CD14-positive monocyte (primary cell): ENCODE measurements around the gene BMERB1. TPM values are rescaled to one million over a fixed set of nuclear protein-coding genes. Genes with fewer than 3 reads are reported as not detected.
"Not testable (repeated sequence)": the region's sequence is repeated elsewhere in the genome, so short reads cannot be mapped to it uniquely, and the experiment has no call there.

Source experiments
- DNase-seq, 3 donors: peaks; one replicate each; pipeline ENCODE4 v3.0.0-alpha.2; 2011 to 2022
- H2AFZ ChIP-seq: 2 replicates; pipeline ENCODE4 v1.6.0; 2012; ENCODE audit warnings: mild to moderate bottlenecking, low read depth, low read length, inconsistent platforms; ENCODE audit not compliant: insufficient read depth, poor library complexity, severe bottlenecking
- H3K27ac ChIP-seq, 2 donors: 1 replicate in 1 of 2; 2 replicates in 1 of 2; pipeline ENCODE4 v1.5.1; 2012 to 2013; ENCODE audit warnings: low read length in 2 of 2, control low read depth in 1 of 2, inconsistent platforms in 1 of 2, low read depth in 1 of 2, mild to moderate bottlenecking in 1 of 2
- H3K27me3 ChIP-seq, 2 donors: one replicate each; pipeline versions ENCODE4 v1.6.0 to v1.6.1; 2011 to 2013; ENCODE audit warnings: low read length in 2 of 2; ENCODE audit not compliant: control insufficient read depth in 2 of 2, insufficient read depth in 2 of 2
- H3K36me3 ChIP-seq, 2 donors: replicated peaks in 1 of 2; 1 replicate in 1 of 2; 2 replicates in 1 of 2; pipeline versions ENCODE4 v1.5.1 to v1.6.1; 2012 to 2013; ENCODE audit warnings: low read length in 2 of 2, control low read depth in 1 of 2, inconsistent platforms in 1 of 2, mild to moderate bottlenecking in 1 of 2; ENCODE audit not compliant: insufficient read depth in 2 of 2, control insufficient read depth in 1 of 2
- H3K4me1 ChIP-seq, 2 donors: 1 replicate in 1 of 2; 2 replicates in 1 of 2; pipeline versions ENCODE4 v1.5.1 to v1.6.1; 2012 to 2013; ENCODE audit warnings: low read length in 2 of 2, control low read depth in 1 of 2, inconsistent platforms in 1 of 2, mild to moderate bottlenecking in 1 of 2, moderate library complexity in 1 of 2; ENCODE audit not compliant: insufficient read depth in 2 of 2, control insufficient read depth in 1 of 2
- H3K4me2 ChIP-seq: replicated peaks from 2 replicates; pipeline ENCODE3; 2012; ENCODE audit warnings: low read length, moderate library complexity, mild to moderate bottlenecking; ENCODE audit not compliant: poor library complexity, severe bottlenecking; ENCODE audit errors: extremely low read depth
- H3K4me3 ChIP-seq, 3 experiments: fragments of 200-600 bp in 1 of 3; sonication (generic) in 1 of 3; replicated peaks in 1 of 3; 1 replicate in 2 of 3; 2 replicates in 1 of 3; pipeline ENCODE4 v1.5.1; 2011 to 2013; ENCODE audit warnings: low read length in 3 of 3, mild to moderate bottlenecking in 3 of 3, control low read depth in 2 of 3, low read depth in 2 of 3, inconsistent platforms in 1 of 3, moderate library complexity in 1 of 3
- H3K79me2 ChIP-seq: 2 replicates; pipeline ENCODE4 v1.6.0; 2012; ENCODE audit warnings: mild to moderate bottlenecking, control low read depth, inconsistent platforms, low read length, moderate library complexity; ENCODE audit not compliant: insufficient read depth
- H3K9ac ChIP-seq: 2 replicates; pipeline ENCODE4 v1.6.0; 2017; ENCODE audit warnings: low read length, mild to moderate bottlenecking; ENCODE audit not compliant: insufficient read depth, poor library complexity, severe bottlenecking
- H3K9me3 ChIP-seq, 2 donors: replicated peaks in 1 of 2; 1 replicate in 1 of 2; 2 replicates in 1 of 2; pipeline versions ENCODE4 v1.5.1 to v1.6.1; 2012 to 2013; ENCODE audit warnings: low read length in 2 of 2, control low read depth in 1 of 2; ENCODE audit not compliant: control insufficient read depth in 1 of 2, insufficient read depth in 1 of 2
- H4K20me1 ChIP-seq: 2 replicates; pipeline ENCODE4 v1.6.0; 2012; ENCODE audit warnings: mild to moderate bottlenecking, low read length, control low read depth, moderate library complexity; ENCODE audit not compliant: insufficient read depth
- H3K27ac Mint-ChIP-seq, 7 donors: one replicate each; pipeline ENCODE4 v1.8.0; 2020; ENCODE audit warnings: mild to moderate bottlenecking in 7 of 7, mixed read lengths in 7 of 7, moderate library complexity in 6 of 7, inconsistent platforms in 2 of 7
- H3K27me3 Mint-ChIP-seq, 3 donors: one replicate each; pipeline ENCODE4 v1.8.0; 2021 to 2022; ENCODE audit warnings: low read depth in 3 of 3, mild to moderate bottlenecking in 3 of 3, mixed read lengths in 3 of 3, moderate library complexity in 3 of 3, inconsistent platforms in 1 of 3
- H3K36me3 Mint-ChIP-seq, 2 donors: one replicate each; pipeline ENCODE4 v1.8.0; 2020; ENCODE audit warnings: mixed read lengths in 2 of 2, inconsistent platforms in 1 of 2, mild to moderate bottlenecking in 1 of 2
- H3K4me1 Mint-ChIP-seq: one replicate; pipeline ENCODE4 v1.8.0; 2020; ENCODE audit warnings: mild to moderate bottlenecking, mixed read lengths
- H3K4me3 Mint-ChIP-seq, 2 donors: one replicate each; pipeline ENCODE4 v1.8.0; 2020; ENCODE audit warnings: mild to moderate bottlenecking in 2 of 2, mixed read lengths in 2 of 2, moderate library complexity in 1 of 2
- H3K9me3 Mint-ChIP-seq, 7 donors: one replicate each; pipeline ENCODE4 v1.8.0; 2020 to 2022; ENCODE audit warnings: mixed read lengths in 7 of 7, mild to moderate bottlenecking in 6 of 7, moderate library complexity in 6 of 7, inconsistent platforms in 2 of 7
- CTCF ChIP-seq: fragments of 200-600 bp; IDR thresholded peaks from one replicate; pipeline ENCODE4 v1.8.0; 2022; ENCODE audit warnings: antibody characterized with exemption, mild to moderate bottlenecking
- WGBS: methylation state at CpG from one replicate; pipeline ENCODE4 v1.1.5; 2013; ENCODE audit warnings: missing lambda C conversion rate; ENCODE audit not compliant: insufficient coverage; 5-methylcytosine and 5-hydroxymethylcytosine counted together
- intact Hi-C, 2 donors: fragments of 100-400 bp; cut with micrococcal nuclease; formaldehyde crosslinking; loops; one replicate each; pipeline versions ENCODE4 v1.15.0 to v1.15.1; 2023
- polyA plus RNA-seq, 3 donors: library from polyadenylated mRNA; depleted of rRNA in 1 of 3; unstranded in 2 of 3; stranded (reverse) in 1 of 3; fragments of 300-500 nt in 2 of 3; fragments of >200 nt in 1 of 3; fragmentation: Illumina TruSeq in 2 of 3; gene quantifications; 1 replicate in 2 of 3; 2 replicates in 1 of 3; pipeline ENCODE4 v1.2.3, GENCODE V29; 2012 to 2021

The BMERB1 gene
- polyA plus RNA-seq, 3 donors, result 0.11 to 0.28 (median 0.11) TPM

GRCh38 chr16:15440852-15441251, 6.5 kb downstream of the BMERB1 start:
- peaks cover 3 to 8% (median 7%) of the 10 kb centered on the region in 7 donors for H3K9me3 Mint-ChIP-seq
- no peak for DNase-seq
- Histone ChIP-seq H3K36me3 (no peaks in the 10 kb centered on the region), H4K20me1 (no peaks in the 10 kb centered on the region), H3K27me3 (peaks cover 10 to 14% of the 10 kb centered on the region in 2 donors), H3K79me2 (no peaks in the 10 kb centered on the region), H3K4me1 (no peaks in the 10 kb centered on the region), H2AFZ (no peak overlapping the region), H3K27ac (no peak overlapping the region), H3K9me3 (peaks cover 0 to 4% of the 10 kb centered on the region in 2 donors), H3K4me2 (no peak overlapping the region), H3K9ac (no peak overlapping the region), H3K4me3 (no peak overlapping the region)
- no peak overlapping the region for H3K4me3 Mint-ChIP-seq
- H3K27me3 Mint-ChIP-seq, result peaks cover 8 to 10% (median 10%) of the 10 kb centered on the region in 3 donors
- no peaks in the 10 kb centered on the region for H3K36me3 Mint-ChIP-seq
- intact Hi-C loops, result no loop called here
- TF ChIP-seq CTCF, result no peak
- 96% methylated on average over 3 of the region's 3 CpGs for WGBS
- H3K27ac Mint-ChIP-seq, result no peak overlapping the region
- no peaks in the 10 kb centered on the region for H3K4me1 Mint-ChIP-seq

- H3K4me1 ChIP-seq, H3K9me3 Mint-ChIP-seq, H2AFZ ChIP-seq, intact Hi-C loops, H3K9ac ChIP-seq, H4K20me1 ChIP-seq, H3K27me3 ChIP-seq, H3K4me3 ChIP-seq, H3K4me1 Mint-ChIP-seq, H3K27ac ChIP-seq, H3K4me3 Mint-ChIP-seq, DNase-seq, H3K27ac Mint-ChIP-seq, H3K9me3 ChIP-seq, H3K36me3 ChIP-seq, H3K4me2 ChIP-seq, H3K27me3 Mint-ChIP-seq, H3K79me2 ChIP-seq, H3K36me3 Mint-ChIP-seq: not testable (repeated sequence)
- no CpG with 5 or more reads among the region's 5 CpGs for WGBS
These were observed 7.8 kb downstream of the BMERB1 start for GRCh38 chr16:15442140-15442539.
